Liver (tissue), 3 donors: ENCODE measurements around the gene ZNF80.

Experiments
- JUND ChIP-seq, 2 donors: IDR thresholded peaks; 2 replicates each; pipeline ENCODE4 v1.6.1; 2016; ENCODE audit warnings: antibody characterized with exemption in 2 of 2
- RAD21 ChIP-seq, 2 donors: IDR thresholded peaks; 2 replicates each; pipeline ENCODE4 v1.6.1; 2016; ENCODE audit warnings: antibody characterized with exemption in 2 of 2, mild to moderate bottlenecking in 2 of 2
- TAF1 ChIP-seq: conservative IDR thresholded peaks from 2 replicates; pipeline ENCODE4 v1.6.1; 2016; ENCODE audit warnings: antibody characterized with exemption, mild to moderate bottlenecking
- TF ChIP-seq, protein P1 (sequence below): fragments of 150-350 bp; IDR thresholded peaks from 2 replicates; pipeline ENCODE4 v1.5.1; 2017; ENCODE audit warnings: improper control_type of control experiment, low read depth, low read length; ENCODE audit not compliant: missing input control
- TF ChIP-seq, protein P2 (sequence below): IDR thresholded peaks from 2 replicates; pipeline ENCODE4 v1.6.1; 2016; ENCODE audit warnings: antibody characterized with exemption
- TF ChIP-seq, protein P3 (sequence below): IDR thresholded peaks from 2 replicates; pipeline ENCODE4 v1.6.1; 2016; ENCODE audit warnings: antibody characterized with exemption
- TF ChIP-seq, protein P4 (sequence below): IDR thresholded peaks from 2 replicates; pipeline ENCODE4 v1.6.1; 2016; ENCODE audit warnings: antibody characterized with exemption
- donor health status: healthy.
- donor health status: healthy.

DNA sequence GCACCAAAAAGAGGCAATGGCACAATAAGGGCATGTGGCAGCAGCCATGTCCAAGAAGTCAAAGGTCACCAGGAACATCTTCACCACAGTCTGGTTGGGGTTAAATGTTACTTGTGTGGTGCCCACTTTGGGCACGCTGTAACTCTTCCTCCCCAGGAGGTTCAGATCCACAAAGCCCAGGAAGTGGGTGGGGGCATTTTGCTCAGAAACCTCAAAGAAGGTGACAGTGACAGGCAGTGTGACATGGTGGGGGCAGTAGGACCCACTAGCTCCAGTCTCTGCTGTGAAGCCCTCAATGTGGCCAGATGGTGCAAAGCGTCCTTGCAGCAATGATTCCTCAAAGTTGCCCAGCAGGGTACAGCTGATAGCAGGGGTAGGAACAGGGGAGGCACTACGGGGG is 5.8 kb downstream of the ZNF80 start:
- TF ChIP-seq, protein P1, sequence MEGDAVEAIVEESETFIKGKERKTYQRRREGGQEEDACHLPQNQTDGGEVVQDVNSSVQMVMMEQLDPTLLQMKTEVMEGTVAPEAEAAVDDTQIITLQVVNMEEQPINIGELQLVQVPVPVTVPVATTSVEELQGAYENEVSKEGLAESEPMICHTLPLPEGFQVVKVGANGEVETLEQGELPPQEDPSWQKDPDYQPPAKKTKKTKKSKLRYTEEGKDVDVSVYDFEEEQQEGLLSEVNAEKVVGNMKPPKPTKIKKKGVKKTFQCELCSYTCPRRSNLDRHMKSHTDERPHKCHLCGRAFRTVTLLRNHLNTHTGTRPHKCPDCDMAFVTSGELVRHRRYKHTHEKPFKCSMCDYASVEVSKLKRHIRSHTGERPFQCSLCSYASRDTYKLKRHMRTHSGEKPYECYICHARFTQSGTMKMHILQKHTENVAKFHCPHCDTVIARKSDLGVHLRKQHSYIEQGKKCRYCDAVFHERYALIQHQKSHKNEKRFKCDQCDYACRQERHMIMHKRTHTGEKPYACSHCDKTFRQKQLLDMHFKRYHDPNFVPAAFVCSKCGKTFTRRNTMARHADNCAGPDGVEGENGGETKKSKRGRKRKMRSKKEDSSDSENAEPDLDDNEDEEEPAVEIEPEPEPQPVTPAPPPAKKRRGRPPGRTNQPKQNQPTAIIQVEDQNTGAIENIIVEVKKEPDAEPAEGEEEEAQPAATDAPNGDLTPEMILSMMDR = no peak
- TF ChIP-seq, protein P2, sequence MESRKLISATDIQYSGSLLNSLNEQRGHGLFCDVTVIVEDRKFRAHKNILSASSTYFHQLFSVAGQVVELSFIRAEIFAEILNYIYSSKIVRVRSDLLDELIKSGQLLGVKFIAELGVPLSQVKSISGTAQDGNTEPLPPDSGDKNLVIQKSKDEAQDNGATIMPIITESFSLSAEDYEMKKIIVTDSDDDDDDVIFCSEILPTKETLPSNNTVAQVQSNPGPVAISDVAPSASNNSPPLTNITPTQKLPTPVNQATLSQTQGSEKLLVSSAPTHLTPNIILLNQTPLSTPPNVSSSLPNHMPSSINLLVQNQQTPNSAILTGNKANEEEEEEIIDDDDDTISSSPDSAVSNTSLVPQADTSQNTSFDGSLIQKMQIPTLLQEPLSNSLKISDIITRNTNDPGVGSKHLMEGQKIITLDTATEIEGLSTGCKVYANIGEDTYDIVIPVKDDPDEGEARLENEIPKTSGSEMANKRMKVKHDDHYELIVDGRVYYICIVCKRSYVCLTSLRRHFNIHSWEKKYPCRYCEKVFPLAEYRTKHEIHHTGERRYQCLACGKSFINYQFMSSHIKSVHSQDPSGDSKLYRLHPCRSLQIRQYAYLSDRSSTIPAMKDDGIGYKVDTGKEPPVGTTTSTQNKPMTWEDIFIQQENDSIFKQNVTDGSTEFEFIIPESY = no peak
- TF ChIP-seq TAF1 (no peak), JUND (IDR thresholded peaks at IDR 0.05) (no peak), RAD21 (IDR thresholded peaks at IDR 0.05) (no peak)
- TF ChIP-seq, protein P3, sequence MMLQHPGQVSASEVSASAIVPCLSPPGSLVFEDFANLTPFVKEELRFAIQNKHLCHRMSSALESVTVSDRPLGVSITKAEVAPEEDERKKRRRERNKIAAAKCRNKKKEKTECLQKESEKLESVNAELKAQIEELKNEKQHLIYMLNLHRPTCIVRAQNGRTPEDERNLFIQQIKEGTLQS = no peak
- TF ChIP-seq, protein P4, sequence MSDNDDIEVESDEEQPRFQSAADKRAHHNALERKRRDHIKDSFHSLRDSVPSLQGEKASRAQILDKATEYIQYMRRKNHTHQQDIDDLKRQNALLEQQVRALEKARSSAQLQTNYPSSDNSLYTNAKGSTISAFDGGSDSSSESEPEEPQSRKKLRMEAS = no peak
